ENCODE measurements around the gene NKAPL. TPM values are rescaled to one million over a fixed set of nuclear protein-coding genes. Genes with fewer than 3 reads are reported as not detected.

The NKAPL gene
- polyA plus RNA-seq, 2 of the 4 experiments (the other 2 are of a cell fraction), result not detected

- Histone ChIP-seq H3K4me3 (no peak overlapping the region), H3K4me2 (no peak overlapping the region), H3K27ac (no peak overlapping the region), H3K4me1 (no peaks in the 10 kb centered on the region; the same call in 2 of the 3 replicates), H3K9me3 (no peaks in the 10 kb centered on the region)
- DNase-seq (ENCODE audit: low read depth in 1 of 2, low spot score in 1 of 2), result no peak
- no peak for FAIRE-seq
- no peak for TF ChIP-seq HES2 (IDR thresholded peaks at IDR 0.05)
- TF ChIP-seq USF2 (IDR thresholded peaks at IDR 0.05), result no peak
- TF ChIP-seq MAZ (IDR thresholded peaks at IDR 0.05; ENCODE audit: borderline replicate concordance, low read depth, low read length), result no peak
- TF ChIP-seq NFE2L2 (conservative IDR thresholded peaks at IDR 0.05; ENCODE audit: low read length), result no peak
- TF ChIP-seq REST (IDR thresholded peaks at IDR 0.05), result no peak
- TF ChIP-seq EHF (CRISPR knock-in tag; IDR thresholded peaks at IDR 0.05), result no peak
- TF ChIP-seq BCL3 (IDR thresholded peaks at IDR 0.05), result no peak
- TF ChIP-seq HMGXB4 (CRISPR knock-in tag; IDR thresholded peaks at IDR 0.05; ENCODE audit: borderline replicate concordance), result no peak
- TF ChIP-seq SMC3 (IDR thresholded peaks at IDR 0.05), result no peak
- no peak for TF ChIP-seq ELK1 (IDR thresholded peaks at IDR 0.05; ENCODE audit: low read depth, low read length)
- TF ChIP-seq JUN (IDR thresholded peaks at IDR 0.05), result no peak
- no peak for TF ChIP-seq ZSCAN20 (CRISPR knock-in tag; IDR thresholded peaks at IDR 0.05)
- no peak for TF ChIP-seq MAFK (IDR thresholded peaks at IDR 0.05; ENCODE audit: partially characterized antibody)
- no peak for TF ChIP-seq CHD4 (IDR thresholded peaks at IDR 0.05; ENCODE audit: borderline replicate concordance)
- no peak for TF ChIP-seq BHLHE40 (IDR thresholded peaks at IDR 0.05; ENCODE audit: low read depth, low read length)
- TF ChIP-seq NPAS2 (CRISPR knock-in tag; IDR thresholded peaks at IDR 0.05; ENCODE audit: borderline replicate concordance), result no peak
- no peak for TF ChIP-seq CEBPB (IDR thresholded peaks at IDR 0.05)
- no peak for TF ChIP-seq CHD2 (IDR thresholded peaks at IDR 0.05; ENCODE audit: low read length, partially characterized antibody)
- TF ChIP-seq MYC (IDR thresholded peaks at IDR 0.05; ENCODE audit: borderline replicate concordance, low read length), result no peak
- ATAC-seq, result no peak
- POLR2A ChIA-PET, result no interaction called here
- CTCF ChIA-PET, result interaction anchor here (0.9 kb wide), 1 partner anchor 82 kb away, joined by 3 read pairs; no protein-coding TSS in a partner anchor
These were observed 15.8 kb downstream of the NKAPL start for GRCh38 chr6:28274888-28275287.

Measured in A549 (cell line).